Cortex of kidney (tissue), 1 donor: ENCODE data around the gene DLST.
"Not testable (repeated sequence)": the region's sequence is repeated elsewhere in the genome, so short reads cannot be mapped to it uniquely, and the experiment has no call there.

Source experiments
- DNase-seq: peaks from one replicate; lab custom pipeline; 2025; lab: John Stamatoyannopoulos, UW

The DLST gene

GRCh38 chr14:74917646-74918081 is 35.9 kb downstream of the DLST start:
- no peak for DNase-seq

DNA sequence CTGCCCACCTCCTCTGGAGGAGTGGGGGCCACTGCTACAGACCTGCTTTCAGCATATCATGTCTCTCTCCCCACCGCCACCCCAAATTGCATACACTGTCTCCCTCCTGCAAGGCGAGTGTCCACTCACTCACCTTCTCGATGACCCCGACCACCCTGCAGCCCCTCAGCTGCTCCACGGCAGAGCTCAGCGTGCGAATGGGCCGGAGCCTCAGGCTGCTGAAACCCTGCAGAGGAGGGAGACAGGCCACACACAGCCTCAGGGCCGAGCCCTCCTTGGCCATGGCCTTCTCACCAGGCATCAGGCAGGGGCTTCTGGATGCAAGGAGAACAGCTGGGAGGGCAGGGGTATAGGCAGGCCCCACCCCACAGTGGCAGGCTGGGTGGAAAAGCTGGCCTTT is 36.7 kb downstream of the DLST start:
- DNase-seq = no peak

- DNase-seq = no peak
Observed at GRCh38 chr14:74919421-74920165, 37.9 kb downstream of the DLST start.

DNA sequence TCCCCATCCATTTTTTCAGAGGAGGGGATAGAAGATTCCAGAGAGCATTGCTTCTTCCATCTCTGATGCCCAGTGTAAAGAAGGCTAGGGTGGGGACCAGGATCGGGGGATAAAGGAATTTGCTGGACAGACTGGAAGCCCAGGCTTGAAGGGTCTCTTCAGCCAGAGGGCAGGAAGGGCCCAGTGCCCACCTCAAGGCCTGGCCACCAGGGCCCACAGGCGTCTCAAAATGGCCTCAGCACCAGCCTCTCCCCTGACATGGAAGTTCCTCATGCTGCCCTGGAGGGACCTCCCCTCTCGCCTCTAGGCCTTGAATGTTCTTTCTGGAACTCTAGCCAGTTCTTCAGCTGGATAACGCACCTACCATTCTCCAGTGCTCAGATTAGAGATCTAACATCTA is 38.6 kb downstream of the DLST start:
- no peak for DNase-seq

DNA sequence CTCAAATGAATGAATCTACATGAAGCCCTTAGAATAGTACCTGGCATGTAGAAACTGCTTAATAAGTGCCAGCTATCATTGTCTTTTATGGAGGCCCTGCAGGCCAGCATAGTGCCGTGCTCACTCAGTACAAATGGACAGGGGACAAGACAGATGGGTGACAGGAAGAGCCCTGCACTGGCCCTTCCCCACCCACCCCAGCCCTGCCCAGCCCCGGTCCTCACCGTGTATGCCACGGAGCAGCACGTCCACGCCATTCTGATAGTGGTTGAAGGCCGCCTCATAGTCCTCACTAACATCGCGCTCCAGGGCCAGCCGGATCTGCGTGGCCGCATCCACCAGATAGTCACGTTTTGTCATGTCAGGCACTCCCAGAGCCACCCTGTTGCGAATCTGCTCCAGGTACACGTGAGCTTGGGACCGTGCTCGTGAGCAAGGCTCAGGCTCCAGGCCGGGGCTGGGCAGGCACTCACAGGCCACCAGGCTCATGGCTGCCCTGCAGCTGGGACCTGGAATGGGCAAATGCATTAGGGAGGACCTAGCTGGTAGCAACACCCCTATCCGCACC is 39.4 kb downstream of the DLST start:
- no peak for DNase-seq

GRCh38 chr14:74921987-74922751 is 40.5 kb downstream of the DLST start:
- no peak for DNase-seq

- no peak for DNase-seq
Observed at GRCh38 chr14:74922752-74923401, 41.2 kb downstream of the DLST start, which contains the start of gene RPS6KL1. TSS of gene RPS6KL1 (minus strand) at chr14:74923260. CDS start at chr14:74921541, 1,719 bp downstream.

GRCh38 chr14:74924061-74924460 is 42.3 kb downstream of the DLST start:
- no peak for DNase-seq

DNA sequence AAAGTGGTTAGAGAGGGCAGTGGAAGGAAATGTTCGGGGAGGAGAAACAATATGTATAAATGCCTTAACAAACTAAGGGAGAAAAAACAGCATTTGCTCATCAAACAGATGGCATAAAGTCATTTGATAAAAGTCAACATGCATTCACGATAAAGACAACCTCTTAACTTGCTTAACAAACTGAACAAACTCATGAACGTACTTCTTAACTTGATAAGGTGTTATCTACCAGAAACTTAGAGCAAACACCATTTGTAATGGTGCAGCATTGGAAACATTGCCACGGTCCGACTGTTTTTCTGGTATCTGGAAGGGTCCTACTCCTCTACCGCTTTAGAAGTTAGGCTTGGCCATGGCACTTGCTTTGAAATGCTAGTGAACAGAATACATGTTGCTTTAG is 45.5 kb downstream of the DLST start:
- no peak for DNase-seq

DNA sequence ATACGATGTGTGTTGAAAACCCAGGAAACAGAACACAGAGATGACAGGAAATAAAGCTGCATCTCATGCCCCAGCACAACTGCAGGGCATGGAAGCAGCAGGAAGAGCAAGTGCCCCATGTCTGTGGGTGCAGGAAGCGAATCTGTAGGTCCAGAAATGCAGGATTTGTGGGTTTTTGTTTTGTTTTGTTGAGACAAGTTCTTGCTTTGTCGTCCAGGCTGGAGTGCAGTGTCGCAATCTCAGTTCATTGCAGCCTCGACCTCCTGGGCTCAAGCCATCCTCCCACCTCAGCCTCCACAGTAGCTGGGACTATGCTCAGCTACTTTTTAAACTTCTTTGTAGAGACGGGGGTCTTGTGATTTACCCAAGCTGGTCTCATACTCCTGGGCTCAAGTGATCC is 47.5 kb downstream of the DLST start:
- DNase-seq = no peak

GRCh38 chr14:74931744-74932143 is 50.0 kb downstream of the DLST start:
- not testable (repeated sequence) for DNase-seq

DNA sequence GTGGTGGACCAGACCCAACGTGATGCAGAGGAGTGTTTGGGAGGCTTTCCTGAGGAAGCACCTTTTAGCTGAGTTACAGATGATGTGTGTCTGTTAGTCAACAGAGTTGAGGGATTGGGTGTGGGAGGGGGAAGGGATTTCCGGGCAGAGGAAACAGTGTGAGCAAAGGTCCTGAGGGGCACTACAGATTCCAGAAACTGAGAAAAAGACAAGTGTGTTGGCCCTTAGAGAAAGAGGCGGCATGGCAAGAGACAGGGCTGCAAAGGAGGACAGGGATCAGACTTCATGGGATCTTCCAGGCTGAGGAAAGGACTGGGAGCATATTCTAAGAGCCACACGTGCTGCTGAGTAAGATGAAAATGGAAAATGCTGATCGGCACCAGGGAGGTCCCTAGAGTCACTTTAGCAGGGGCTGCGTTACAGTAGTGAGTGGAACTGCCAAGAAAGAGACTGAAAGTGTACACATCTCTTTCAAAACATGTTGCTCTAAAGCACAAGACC is 50.7 kb downstream of the DLST start:
- DNase-seq = no peak

DNA sequence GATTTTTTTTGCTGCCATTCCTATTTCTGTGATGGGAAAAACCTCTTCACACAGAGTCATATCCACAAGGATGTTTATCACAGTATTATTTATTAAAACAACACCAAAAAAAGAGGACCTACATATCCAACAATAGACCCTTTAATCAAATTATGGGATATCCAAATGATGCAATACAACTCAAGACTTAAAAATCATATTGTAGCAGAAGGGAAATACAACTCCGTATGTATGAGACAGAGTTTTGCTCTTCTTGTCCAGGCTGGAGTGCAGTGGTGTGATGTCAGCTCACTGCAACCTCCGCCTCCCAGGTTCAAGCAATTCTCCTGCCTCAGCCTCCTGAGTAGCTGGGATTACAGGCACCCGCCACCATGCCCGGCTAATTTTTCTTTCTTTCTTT is 51.2 kb downstream of the DLST start:
- DNase-seq = not testable (repeated sequence)

GRCh38 chr14:74934041-74934440 is 52.3 kb downstream of the DLST start:
- no peak for DNase-seq

- no peak for DNase-seq
Observed at GRCh38 chr14:74934476-74935359, 53.0 kb downstream of the DLST start.

DNA sequence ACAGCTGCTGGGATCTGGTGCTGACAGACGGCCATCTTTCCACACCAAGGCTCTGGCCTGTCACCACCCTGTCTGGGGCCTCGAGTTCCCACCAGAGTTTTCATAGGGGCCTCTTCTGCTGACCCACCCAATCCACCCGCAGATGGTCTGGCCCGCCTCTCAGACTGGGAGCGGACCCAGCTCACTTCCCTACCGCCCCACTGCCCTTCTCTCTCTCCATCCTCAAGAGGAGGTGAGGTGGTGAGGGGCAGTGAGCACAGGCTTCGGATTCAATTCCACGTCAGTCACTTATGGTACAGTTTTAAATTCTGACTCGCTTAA is 53.6 kb downstream of the DLST start:
- DNase-seq = no peak

DNA sequence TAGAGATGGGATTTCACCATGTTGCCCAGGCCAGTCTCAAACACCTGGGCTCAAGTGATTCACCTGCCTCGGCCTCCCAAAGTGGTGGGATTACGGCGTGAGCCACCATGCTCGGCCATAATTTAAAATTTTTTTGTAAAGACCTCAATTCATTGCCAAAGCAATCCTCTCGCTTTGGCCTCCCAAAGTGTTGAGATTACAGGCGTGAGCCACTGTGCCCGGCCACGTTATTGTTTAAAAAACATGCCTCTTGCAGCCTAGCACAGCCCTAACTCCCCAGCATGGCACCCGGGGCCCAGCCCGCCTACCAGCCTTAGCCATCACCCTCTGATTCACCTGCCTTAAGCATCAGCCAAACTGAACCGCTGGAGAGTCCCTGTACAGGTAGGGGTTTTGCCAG is 54.4 kb downstream of the DLST start:
- no peak for DNase-seq

- no peak for DNase-seq
Observed at GRCh38 chr14:74936731-74937130, 55.0 kb downstream of the DLST start.

DNA sequence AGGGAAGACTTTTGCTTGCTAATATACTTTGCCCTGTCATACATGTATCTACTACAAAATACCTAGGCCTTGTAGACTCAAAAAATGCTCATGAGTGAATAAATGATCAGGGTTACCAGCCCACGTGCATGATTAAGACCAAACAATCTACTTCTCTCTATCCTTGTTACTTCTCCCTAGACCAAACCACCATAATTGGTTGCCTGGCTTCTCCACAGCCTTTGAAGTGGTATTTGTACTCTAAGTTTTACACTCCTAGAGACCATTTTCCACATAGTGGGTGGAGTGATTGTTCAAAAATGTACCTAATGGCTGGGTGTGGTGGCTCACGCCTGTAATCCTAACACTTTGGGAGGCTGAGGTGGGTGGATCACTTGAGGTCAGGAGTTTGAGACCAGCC is 55.5 kb downstream of the DLST start:
- no peak for DNase-seq

DNA sequence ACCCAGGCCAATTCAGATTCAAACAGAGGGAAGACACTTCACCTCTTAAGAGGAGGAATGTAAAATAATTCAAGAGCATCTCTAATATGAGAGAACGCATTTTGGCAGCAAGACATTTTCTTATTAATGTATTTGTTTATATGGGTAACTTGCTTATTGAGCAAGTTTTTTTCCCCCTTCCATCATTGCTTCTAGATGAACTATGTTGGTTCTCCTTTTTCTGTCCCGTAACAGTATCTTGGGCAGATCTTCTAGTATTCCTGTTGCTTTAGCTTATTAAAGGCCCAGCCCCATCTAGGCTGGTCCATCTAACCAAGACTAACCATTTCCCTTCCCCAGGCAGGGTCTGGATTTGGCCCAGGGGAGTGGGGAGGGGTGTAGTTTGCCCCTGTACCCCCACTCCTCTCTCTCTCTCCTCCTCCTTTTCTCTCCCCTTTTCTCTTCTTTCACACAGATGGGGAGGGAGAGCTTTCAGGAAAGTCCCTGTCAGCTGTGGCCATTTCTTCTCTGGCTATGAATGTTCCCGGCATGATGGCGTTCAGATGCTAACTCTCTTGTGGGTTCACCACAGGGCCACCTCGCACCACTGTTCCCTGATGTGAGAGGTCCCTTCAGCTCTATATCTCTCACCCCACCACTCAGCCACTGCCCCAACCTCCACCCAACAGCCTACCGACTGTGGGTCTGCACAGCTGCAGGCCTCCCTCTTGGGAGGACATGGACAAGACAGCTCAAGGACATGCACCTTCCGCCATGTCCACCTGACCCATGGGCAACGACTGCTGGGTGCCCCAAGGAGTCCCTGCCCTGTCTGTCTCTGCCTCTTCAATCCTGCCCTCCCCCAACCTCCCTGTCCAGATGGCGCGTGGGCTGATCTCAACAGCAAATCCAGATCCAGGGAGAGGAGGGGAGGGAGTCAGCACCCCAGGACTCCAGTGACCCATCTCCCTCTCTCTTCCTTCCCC is 57.1 kb downstream of the DLST start:
- no peak for DNase-seq
